ENCODE results near the gene OLFML2A. TPM values are rescaled to one million over a fixed set of nuclear protein-coding genes. Genes with fewer than 3 reads are reported as not detected.

Gene OLFML2A
- polyA plus RNA-seq, 3 donors, result 0.03 to 0.25 TPM; not detected in 1

DNA sequence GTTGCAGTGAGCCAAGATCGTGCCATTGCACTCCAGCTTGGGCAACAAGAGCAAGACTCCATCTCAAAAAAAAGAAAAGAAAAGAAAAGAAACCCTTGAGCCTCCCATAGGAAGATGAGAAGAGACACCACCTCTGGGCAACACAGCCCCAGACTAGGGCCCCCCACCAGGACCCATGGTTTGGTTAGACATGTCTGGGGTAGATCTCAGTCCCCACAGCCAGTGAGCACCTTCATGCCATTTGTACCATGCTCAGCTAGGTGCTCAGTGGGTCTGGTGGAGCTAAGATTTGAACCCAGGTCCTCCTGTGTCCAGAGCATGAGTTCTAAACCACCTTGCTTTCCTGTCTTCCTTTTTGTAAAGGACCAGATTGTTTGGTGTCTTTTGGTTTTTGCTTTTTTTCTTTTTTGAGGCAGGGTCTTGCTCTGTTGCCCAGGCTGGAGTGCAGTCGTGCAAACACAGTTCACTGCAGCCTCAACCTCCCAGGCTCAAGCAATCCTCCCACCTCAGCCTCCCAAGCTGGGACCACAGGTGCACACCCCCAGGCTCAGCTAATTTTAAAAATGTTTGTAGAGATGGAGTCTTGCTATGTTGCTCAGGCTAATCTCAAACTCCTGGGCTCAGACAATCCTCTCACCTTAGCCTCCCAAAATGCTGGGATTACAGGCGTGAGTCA is 11.7 kb downstream of the OLFML2A start:
- Mint-ChIP-seq H3K4me1 (peaks cover 23% of the 10 kb centered on the region), H3K27me3 (ENCODE audit: low read depth in 3 of 3) (peaks cover 2 to 5% (median 2%) of the 10 kb centered on the region in 3 donors), H3K4me3 (no peak overlapping the region), H3K36me3 (peaks cover 0 to 2% of the 10 kb centered on the region in 2 donors), H3K27ac (no peak overlapping the region), H3K9me3 (peaks cover 0 to 3% (median 0%) of the 10 kb centered on the region in 7 donors)
- H3K4me2 ChIP-seq (replicated peaks; ENCODE audit: extremely low read depth, low read length, poor library complexity, severe bottlenecking), result no peak overlapping the region
- no peaks in the 10 kb centered on the region for H3K27me3 ChIP-seq (ENCODE audit: control insufficient read depth in 2 of 2, insufficient read depth in 2 of 2, low read length in 2 of 2)
- peaks cover 18 to 23% of the 10 kb centered on the region in 2 donors for H3K4me1 ChIP-seq (ENCODE audit: control insufficient read depth in 1 of 2, insufficient read depth in 2 of 2, low read length in 2 of 2)
- no peak overlapping the region for H3K27ac ChIP-seq (ENCODE audit: low read depth in 1 of 2, low read length in 2 of 2)
- no peaks in the 10 kb centered on the region for H3K79me2 ChIP-seq (ENCODE audit: insufficient read depth, low read length)
- H3K4me3 ChIP-seq (replicated peaks in 1 of 3; ENCODE audit: low read depth in 2 of 3, low read length in 3 of 3), result no peak overlapping the region
- H2AFZ ChIP-seq (ENCODE audit: insufficient read depth, low read depth, low read length, poor library complexity, severe bottlenecking), result no peak overlapping the region
- no peaks in the 10 kb centered on the region for H3K9me3 ChIP-seq (replicated peaks in 1 of 2; ENCODE audit: control insufficient read depth in 1 of 2, insufficient read depth in 1 of 2, low read length in 2 of 2)
- H3K36me3 ChIP-seq (replicated peaks in 1 of 2; ENCODE audit: control insufficient read depth in 1 of 2, insufficient read depth in 2 of 2, low read length in 2 of 2), result no peaks in the 10 kb centered on the region
- TF ChIP-seq, protein P1, sequence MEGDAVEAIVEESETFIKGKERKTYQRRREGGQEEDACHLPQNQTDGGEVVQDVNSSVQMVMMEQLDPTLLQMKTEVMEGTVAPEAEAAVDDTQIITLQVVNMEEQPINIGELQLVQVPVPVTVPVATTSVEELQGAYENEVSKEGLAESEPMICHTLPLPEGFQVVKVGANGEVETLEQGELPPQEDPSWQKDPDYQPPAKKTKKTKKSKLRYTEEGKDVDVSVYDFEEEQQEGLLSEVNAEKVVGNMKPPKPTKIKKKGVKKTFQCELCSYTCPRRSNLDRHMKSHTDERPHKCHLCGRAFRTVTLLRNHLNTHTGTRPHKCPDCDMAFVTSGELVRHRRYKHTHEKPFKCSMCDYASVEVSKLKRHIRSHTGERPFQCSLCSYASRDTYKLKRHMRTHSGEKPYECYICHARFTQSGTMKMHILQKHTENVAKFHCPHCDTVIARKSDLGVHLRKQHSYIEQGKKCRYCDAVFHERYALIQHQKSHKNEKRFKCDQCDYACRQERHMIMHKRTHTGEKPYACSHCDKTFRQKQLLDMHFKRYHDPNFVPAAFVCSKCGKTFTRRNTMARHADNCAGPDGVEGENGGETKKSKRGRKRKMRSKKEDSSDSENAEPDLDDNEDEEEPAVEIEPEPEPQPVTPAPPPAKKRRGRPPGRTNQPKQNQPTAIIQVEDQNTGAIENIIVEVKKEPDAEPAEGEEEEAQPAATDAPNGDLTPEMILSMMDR (IDR thresholded peaks at IDR 0.05), result no peak
- WGBS (ENCODE audit: insufficient coverage), result no CpG with 5 or more reads among the region's 3 CpGs
- no peaks in the 10 kb centered on the region for H4K20me1 ChIP-seq (ENCODE audit: insufficient read depth, low read length)
- no peak overlapping the region for H3K9ac ChIP-seq (ENCODE audit: insufficient read depth, low read length, poor library complexity, severe bottlenecking)
- intact Hi-C loops (cut with micrococcal nuclease), result no loop called here
- no peak for DNase-seq

DNA sequence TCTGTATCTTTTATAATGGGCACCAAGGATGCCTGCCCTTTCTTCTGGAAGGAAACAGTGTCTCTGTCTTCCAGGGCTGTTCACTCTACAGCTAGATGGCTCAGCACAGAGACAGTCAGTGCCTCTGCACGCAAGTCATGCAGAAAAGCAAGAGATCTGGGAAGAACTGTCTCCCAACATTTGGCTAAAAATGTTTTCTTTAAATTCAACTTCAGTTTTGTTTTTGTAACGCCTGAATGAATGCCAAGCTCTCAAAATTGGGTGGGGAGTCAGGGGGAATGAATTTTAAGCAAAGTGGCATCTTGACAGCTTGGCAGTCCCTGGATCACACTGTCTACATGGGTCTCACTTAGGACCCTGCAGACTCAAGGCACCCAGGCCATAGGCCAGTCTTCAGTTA is 12.6 kb downstream of the OLFML2A start:
- Histone ChIP-seq H3K27ac (ENCODE audit: low read depth in 1 of 2, low read length in 2 of 2) (no peak overlapping the region), H3K4me1 (ENCODE audit: control insufficient read depth in 1 of 2, insufficient read depth in 2 of 2, low read length in 2 of 2) (peaks cover 10 to 14% of the 10 kb centered on the region in 2 donors), H3K9me3 (replicated peaks in 1 of 2; ENCODE audit: control insufficient read depth in 1 of 2, insufficient read depth in 1 of 2, low read length in 2 of 2) (no peaks in the 10 kb centered on the region), H3K4me3 (replicated peaks in 1 of 3; ENCODE audit: low read depth in 2 of 3, low read length in 3 of 3) (no peak overlapping the region), H3K36me3 (replicated peaks in 1 of 2; ENCODE audit: control insufficient read depth in 1 of 2, insufficient read depth in 2 of 2, low read length in 2 of 2) (no peaks in the 10 kb centered on the region), H3K4me2 (replicated peaks; ENCODE audit: extremely low read depth, low read length, poor library complexity, severe bottlenecking) (no peak overlapping the region), H2AFZ (ENCODE audit: insufficient read depth, low read depth, low read length, poor library complexity, severe bottlenecking) (no peak overlapping the region), H4K20me1 (ENCODE audit: insufficient read depth, low read length) (no peaks in the 10 kb centered on the region), H3K79me2 (ENCODE audit: insufficient read depth, low read length) (no peaks in the 10 kb centered on the region), H3K9ac (ENCODE audit: insufficient read depth, low read length, poor library complexity, severe bottlenecking) (no peak overlapping the region), H3K27me3 (ENCODE audit: control insufficient read depth in 2 of 2, insufficient read depth in 2 of 2, low read length in 2 of 2) (no peaks in the 10 kb centered on the region)
- Mint-ChIP-seq H3K4me3 (no peak overlapping the region), H3K4me1 (peaks cover 14% of the 10 kb centered on the region), H3K27me3 (ENCODE audit: low read depth in 3 of 3) (peaks cover 2 to 5% (median 2%) of the 10 kb centered on the region in 3 donors), H3K36me3 (no peaks in the 10 kb centered on the region), H3K27ac (no peak overlapping the region), H3K9me3 (peaks cover 0 to 3% (median 0%) of the 10 kb centered on the region in 7 donors)
- DNase-seq, result no peak
- TF ChIP-seq, protein P1 (IDR thresholded peaks at IDR 0.05), result no peak
- intact Hi-C loops (cut with micrococcal nuclease), result no loop called here
- 50% methylated on average over 1 of the region's 2 CpGs for WGBS (ENCODE audit: insufficient coverage)
